Activated CD4-positive, alpha-beta T cell treated with anti-CD3 and anti-CD28 coated beads for 24 hours (primary cell): Measurements from ENCODE around the gene FGF12.

Experiments
- DNase-seq, 2 donors: peaks; one replicate each; pipeline ENCODE4 v3.0.0-alpha.2; 2020; ENCODE audit warnings: low read depth in 2 of 2

FGF12 gene

GRCh38 chr3:192417017-192417416 lies 310.3 kb downstream of the FGF12 start:
- DNase-seq = no peak

GRCh38 chr3:192413461-192413860 lies 313.9 kb downstream of the FGF12 start:
- DNase-seq = no peak

- DNase-seq = no peak
Measured at GRCh38 chr3:192410684-192410960, 316.7 kb downstream of the FGF12 start.

GRCh38 chr3:192409838-192410683 lies 317.3 kb downstream of the FGF12 start:
- no peak for DNase-seq

- DNase-seq = no peak
Measured at GRCh38 chr3:192409201-192409837, 318.0 kb downstream of the FGF12 start.

GRCh38 chr3:192408647-192409200 lies 318.6 kb downstream of the FGF12 start:
- no peak for DNase-seq

GRCh38 chr3:192408007-192408646 lies 319.2 kb downstream of the FGF12 start:
- no peak for DNase-seq

GRCh38 chr3:192399767-192400166 lies 327.6 kb downstream of the FGF12 start:
- DNase-seq = no peak

GRCh38 chr3:192397012-192397411 lies 330.3 kb downstream of the FGF12 start:
- DNase-seq = no peak

- no peak for DNase-seq
Measured at GRCh38 chr3:192395506-192395905, 331.8 kb downstream of the FGF12 start.

GRCh38 chr3:192392986-192393385 lies 334.4 kb downstream of the FGF12 start:
- no peak for DNase-seq

GRCh38 chr3:192382861-192383260 lies 344.5 kb downstream of the FGF12 start:
- no peak for DNase-seq

GRCh38 chr3:192373586-192373985 lies 353.8 kb downstream of the FGF12 start:
- DNase-seq = no peak

GRCh38 chr3:192373032-192373431 lies 354.3 kb downstream of the FGF12 start:
- DNase-seq = no peak

GRCh38 chr3:192372616-192373015 lies 354.7 kb downstream of the FGF12 start:
- no peak for DNase-seq

GRCh38 chr3:192371870-192372400 lies 355.4 kb downstream of the FGF12 start:
- DNase-seq = no peak

GRCh38 chr3:192367616-192368015 lies 359.7 kb downstream of the FGF12 start:
- no peak for DNase-seq

- DNase-seq = no peak
Measured at GRCh38 chr3:192366916-192367315, 360.4 kb downstream of the FGF12 start.

GRCh38 chr3:192365571-192365970 lies 361.8 kb downstream of the FGF12 start:
- no peak for DNase-seq

GRCh38 chr3:192364316-192364715 lies 363.0 kb downstream of the FGF12 start:
- DNase-seq = no peak

GRCh38 chr3:192354687-192355086 lies 372.7 kb downstream of the FGF12 start:
- no peak for DNase-seq

- DNase-seq = no peak
Measured at GRCh38 chr3:192352142-192352541, 375.2 kb downstream of the FGF12 start.
